ENCODE measurements around the gene RNF151.

RNF151 gene

GRCh38 chr16:1998360-1998835 is 31.7 kb downstream of the RNF151 start:
- Histone ChIP-seq H3K9ac (no peak overlapping the region), H3K27ac (no peak overlapping the region), H3K4me2 (ENCODE audit: low read length) (no peak overlapping the region), H2AFZ (no peak overlapping the region), H3K9me3 (ENCODE audit: control insufficient read depth, low read length) (no peaks in the 10 kb centered on the region), H3K36me3 (ENCODE audit: control insufficient read depth, insufficient read depth, low read length) (no peaks in the 10 kb centered on the region), H3K27me3 (ENCODE audit: control insufficient read depth, insufficient read depth, low read length) (no peaks in the 10 kb centered on the region), H3K4me1 (no peaks in the 10 kb centered on the region), H3K79me2 (peaks cover 6% of the 10 kb centered on the region), H3K4me3 (ENCODE audit: low read depth, low read length) (no peak overlapping the region)
- no peak for TF ChIP-seq CTCF (IDR thresholded peaks at IDR 0.05)

- H3K9ac ChIP-seq, result no peak overlapping the region
- H3K9me3 ChIP-seq (ENCODE audit: control insufficient read depth, low read length), result no peaks in the 10 kb centered on the region
- H3K27ac ChIP-seq, result no peak overlapping the region
- no peaks in the 10 kb centered on the region for H3K27me3 ChIP-seq (ENCODE audit: control insufficient read depth, insufficient read depth, low read length)
- H3K36me3 ChIP-seq (ENCODE audit: control insufficient read depth, insufficient read depth, low read length), result no peaks in the 10 kb centered on the region
- H3K4me2 ChIP-seq (ENCODE audit: low read length), result no peak overlapping the region
- TF ChIP-seq CTCF (IDR thresholded peaks at IDR 0.05), result no peak
- no peak overlapping the region for H3K4me3 ChIP-seq (ENCODE audit: low read depth, low read length)
- H3K79me2 ChIP-seq, result peaks cover 12% of the 10 kb centered on the region
- H3K4me1 ChIP-seq, result no peaks in the 10 kb centered on the region
- no peak overlapping the region for H2AFZ ChIP-seq
These were observed 32.5 kb downstream of the RNF151 start for GRCh38 chr16:1998852-1999801.

GRCh38 chr16:1999866-2000514 is 33.3 kb downstream of the RNF151 start:
- Histone ChIP-seq H3K27me3 (ENCODE audit: control insufficient read depth, insufficient read depth, low read length) (no peaks in the 10 kb centered on the region), H3K4me3 (ENCODE audit: low read depth, low read length) (no peak overlapping the region), H3K79me2 (peaks cover 19% of the 10 kb centered on the region), H3K4me2 (ENCODE audit: low read length) (no peak overlapping the region), H3K36me3 (ENCODE audit: control insufficient read depth, insufficient read depth, low read length) (no peaks in the 10 kb centered on the region), H3K9ac (no peak overlapping the region), H3K27ac (no peak overlapping the region), H3K4me1 (no peaks in the 10 kb centered on the region), H3K9me3 (ENCODE audit: control insufficient read depth, low read length) (no peaks in the 10 kb centered on the region), H2AFZ (no peak overlapping the region)
- TF ChIP-seq CTCF (IDR thresholded peaks at IDR 0.05), result no peak

- H3K27ac ChIP-seq, result no peak overlapping the region
- no peak overlapping the region for H3K4me3 ChIP-seq (ENCODE audit: low read depth, low read length)
- TF ChIP-seq CTCF (IDR thresholded peaks at IDR 0.05), result no peak
- H2AFZ ChIP-seq, result no peak overlapping the region
- H3K4me2 ChIP-seq (ENCODE audit: low read length), result no peak overlapping the region
- peaks cover 30% of the 10 kb centered on the region for H3K79me2 ChIP-seq
- H3K36me3 ChIP-seq (ENCODE audit: control insufficient read depth, insufficient read depth, low read length), result no peaks in the 10 kb centered on the region
- no peak overlapping the region for H3K9ac ChIP-seq
- H3K9me3 ChIP-seq (ENCODE audit: control insufficient read depth, low read length), result no peaks in the 10 kb centered on the region
- H3K4me1 ChIP-seq, result no peaks in the 10 kb centered on the region
- no peaks in the 10 kb centered on the region for H3K27me3 ChIP-seq (ENCODE audit: control insufficient read depth, insufficient read depth, low read length)
These were observed 34.4 kb downstream of the RNF151 start for GRCh38 chr16:2001035-2001434.
